K562 (cell line): ENCODE data around the gene KRT76. TPM values are rescaled to one million over a fixed set of nuclear protein-coding genes. Genes with fewer than 3 reads are reported as not detected.
A peak's percentile ranks its signal among the peaks of the same experiment; 100 is the strongest.

Experiments
- ARID1B ChIP-seq: fragments of 450-650 bp; IDR thresholded peaks from 2 replicates; pipeline ENCODE4 v1.6.1; 2016; ENCODE audit warnings: antibody characterized with exemption, mild to moderate bottlenecking, inconsistent platforms
- ATF7 ChIP-seq: fragments of 450-650 bp; IDR thresholded peaks from 2 replicates; pipeline ENCODE4 v1.7.1; 2014; ENCODE audit warnings: mild to moderate bottlenecking, moderate library complexity
- BRF1 ChIP-seq: IDR thresholded peaks from 3 replicates; pipeline ENCODE4 v1.6.1; 2011; ENCODE audit warnings: borderline replicate concordance, mild to moderate bottlenecking; ENCODE audit not compliant: insufficient read length; ENCODE audit errors: extremely low read depth
- CBX8 ChIP-seq: fragments of 200-600 bp; sonication (generic); IDR thresholded peaks from 2 replicates; pipeline ENCODE4 v1.6.1; 2012; ENCODE audit warnings: borderline replicate concordance, mixed run types, low read depth, mild to moderate bottlenecking, moderate library complexity, mixed read lengths, low read length, control low read depth, inconsistent platforms; ENCODE audit not compliant: poor library complexity, severe bottlenecking; ENCODE audit errors: extremely low read depth
- CREM ChIP-seq: IDR thresholded peaks from 2 replicates; pipeline ENCODE4 v1.6.1; 2014; ENCODE audit warnings: antibody characterized with exemption, low read depth
- ELF2 ChIP-seq: fragments of 250-450 bp; sonication (Bioruptor Pico); IDR thresholded peaks from 2 replicates; pipeline ENCODE4 v1.5.0; 2021; ENCODE audit warnings: mild to moderate bottlenecking
- ETS2 ChIP-seq: IDR thresholded peaks from 2 replicates; pipeline ENCODE4 v1.6.1; 2016; ENCODE audit warnings: borderline replicate concordance, missing genetic modification characterization, mild to moderate bottlenecking, moderate library complexity, missing compliant biosample characterization; ENCODE audit not compliant: poor library complexity, severe bottlenecking
- MBD2 ChIP-seq: sonication (generic); IDR thresholded peaks from 2 replicates; pipeline ENCODE4 v1.6.1; 2016; ENCODE audit warnings: low read depth, borderline replicate concordance
- PHB2 ChIP-seq: fragments of 450-650 bp; IDR thresholded peaks from 2 replicates; pipeline ENCODE4 v1.6.1; 2017; ENCODE audit warnings: low read depth
- POLR2AphosphoS5 ChIP-seq: IDR thresholded peaks from 2 replicates; pipeline ENCODE4 v1.6.1; 2011; ENCODE audit warnings: mild to moderate bottlenecking, low read depth, low read length, moderate library complexity; ENCODE audit not compliant: control insufficient read depth, insufficient read depth
- POLR2B ChIP-seq: fragments of 450-650 bp; IDR thresholded peaks from 2 replicates; pipeline ENCODE4 v1.6.1; 2018; ENCODE audit warnings: low read depth; ENCODE audit not compliant: partially characterized antibody
- RHOXF2B ChIP-seq: fragments of 250-450 bp; sonication (Bioruptor Pico); conservative IDR thresholded peaks from 2 replicates; pipeline ENCODE4 v1.5.1; 2021
- SOX6 ChIP-seq: fragments of 450-650 bp; IDR thresholded peaks from 2 replicates; pipeline ENCODE4 v1.6.1; 2014; ENCODE audit warnings: mild to moderate bottlenecking
- WHSC1 ChIP-seq: IDR thresholded peaks from one replicate; pipeline ENCODE4 v1.6.1; 2012; ENCODE audit warnings: low read length, control low read depth, inconsistent platforms
- ZKSCAN1 ChIP-seq: fragments of 150-350 bp; IDR thresholded peaks from 2 replicates; pipeline ENCODE4 v1.6.1; 2016; ENCODE audit warnings: low read depth, low read length
- ZNF212 ChIP-seq: fragments of 450-650 bp; formaldehyde crosslinking; IDR thresholded peaks from 2 replicates; pipeline ENCODE4 v1.4.0; 2020; ENCODE audit warnings: mild to moderate bottlenecking
- ZNF263 ChIP-seq: sonication (generic); formaldehyde crosslinking; IDR thresholded peaks from 2 replicates; pipeline ENCODE4 v1.8.0; 2022; ENCODE audit warnings: mild to moderate bottlenecking, missing genetic modification reagents, borderline replicate concordance
- ZNF551 ChIP-seq: fragments of 250-450 bp; sonication (Bioruptor Pico); IDR thresholded peaks from 2 replicates; pipeline ENCODE4 v1.5.0; 2021; ENCODE audit warnings: mild to moderate bottlenecking, moderate library complexity
- polyA plus RNA-seq, 8 experiments: library from polyadenylated mRNA; depleted of rRNA in 4 of 8; stranded (reverse) in 5 of 8; unstranded in 3 of 8; fragments of >200 nt; fragmentation: Nextera tagmentation in 2 of 8; fragmentation: Illumina TruSeq in 1 of 8; extraction: Ambion mirVana in 2 of 8; extraction: Trizol in 1 of 8; gene quantifications; 2 replicates each; pipeline versions ENCODE4 v1.2.1 to v1.2.3, GENCODE V29; 2011 to 2014; ENCODE audit warnings: inconsistent platforms in 1 of 8, missing spikeins in 1 of 8
- total RNA-seq, 7 experiments: library from RNA; depleted of rRNA in 6 of 7; stranded (reverse); fragments of >200 nt in 6 of 7; fragmentation: Illumina TruSeq in 2 of 7; extraction: Trizol in 2 of 7; gene quantifications; 2 replicates each; pipeline versions ENCODE4 v1.2.1 to v1.2.3, GENCODE V29; 2011 to 2021; ENCODE audit warnings: low replicate concordance in 1 of 7
- TF ChIP-seq, protein P1 (sequence below): fragments of 450-650 bp; IDR thresholded peaks from 2 replicates; pipeline ENCODE4 v1.6.1; 2016; ENCODE audit warnings: antibody characterized with exemption
- TF ChIP-seq, protein P2 (sequence below): fragments of 450-650 bp; IDR thresholded peaks from 2 replicates; pipeline ENCODE4 v1.7.1; 2018; ENCODE audit warnings: mild to moderate bottlenecking, low read depth; ENCODE audit not compliant: partially characterized antibody
- TF ChIP-seq, protein P3 (sequence below): fragments of 450-650 bp; formaldehyde crosslinking; IDR thresholded peaks from 2 replicates; pipeline ENCODE4 v1.4.0; 2020; ENCODE audit warnings: mild to moderate bottlenecking, moderate library complexity

KRT76 gene
- total and polyA plus RNA-seq, 9 of the 15 experiments (the other 6 are each of a cell fraction or from before 2014, with no cell fraction given): not detected

- TF ChIP-seq WHSC1 (no peak), ZNF212 (CRISPR knock-in tag) (no peak), ARID1B (peak; percentile 96), MBD2 (peak; percentile 35; the same call in 1 of the 2 replicates), ELF2 (no peak), ZNF263 (CRISPR knock-in tag) (no peak), ZNF551 (no peak), BRF1 (no peak), RHOXF2B (CRISPR knock-in tag) (no peak), ATF7 (peak; percentile 57; the same call in 1 of the 2 replicates), POLR2B (no peak), SOX6 (peak; percentile 90), ETS2 (tag) (no peak), POLR2AphosphoS5 (peak; percentile 84), PHB2 (0 out of 2 replicates have a peak, but pooled peaks have one; percentile 53), CREM (peak; percentile 39; the same call in 1 of the 2 replicates), ZKSCAN1 (no peak), CBX8 (no peak)
- TF ChIP-seq, protein P1, sequence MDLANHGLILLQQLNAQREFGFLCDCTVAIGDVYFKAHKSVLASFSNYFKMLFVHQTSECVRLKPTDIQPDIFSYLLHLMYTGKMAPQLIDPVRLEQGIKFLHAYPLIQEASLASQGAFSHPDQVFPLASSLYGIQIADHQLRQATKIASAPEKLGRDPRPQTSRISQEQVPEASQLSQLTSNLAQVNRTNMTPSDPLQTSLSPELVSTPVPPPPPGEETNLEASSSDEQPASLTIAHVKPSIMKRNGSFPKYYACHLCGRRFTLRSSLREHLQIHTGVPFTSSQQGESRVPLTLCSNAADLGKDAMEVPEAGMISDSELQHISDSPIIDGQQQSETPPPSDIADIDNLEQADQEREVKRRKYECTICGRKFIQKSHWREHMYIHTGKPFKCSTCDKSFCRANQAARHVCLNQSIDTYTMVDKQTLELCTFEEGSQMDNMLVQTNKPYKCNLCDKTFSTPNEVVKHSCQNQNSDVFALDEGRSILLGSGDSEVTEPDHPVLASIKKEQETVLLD: peak; percentile 63; the same call in 1 of the 2 replicates
- TF ChIP-seq, protein P2, sequence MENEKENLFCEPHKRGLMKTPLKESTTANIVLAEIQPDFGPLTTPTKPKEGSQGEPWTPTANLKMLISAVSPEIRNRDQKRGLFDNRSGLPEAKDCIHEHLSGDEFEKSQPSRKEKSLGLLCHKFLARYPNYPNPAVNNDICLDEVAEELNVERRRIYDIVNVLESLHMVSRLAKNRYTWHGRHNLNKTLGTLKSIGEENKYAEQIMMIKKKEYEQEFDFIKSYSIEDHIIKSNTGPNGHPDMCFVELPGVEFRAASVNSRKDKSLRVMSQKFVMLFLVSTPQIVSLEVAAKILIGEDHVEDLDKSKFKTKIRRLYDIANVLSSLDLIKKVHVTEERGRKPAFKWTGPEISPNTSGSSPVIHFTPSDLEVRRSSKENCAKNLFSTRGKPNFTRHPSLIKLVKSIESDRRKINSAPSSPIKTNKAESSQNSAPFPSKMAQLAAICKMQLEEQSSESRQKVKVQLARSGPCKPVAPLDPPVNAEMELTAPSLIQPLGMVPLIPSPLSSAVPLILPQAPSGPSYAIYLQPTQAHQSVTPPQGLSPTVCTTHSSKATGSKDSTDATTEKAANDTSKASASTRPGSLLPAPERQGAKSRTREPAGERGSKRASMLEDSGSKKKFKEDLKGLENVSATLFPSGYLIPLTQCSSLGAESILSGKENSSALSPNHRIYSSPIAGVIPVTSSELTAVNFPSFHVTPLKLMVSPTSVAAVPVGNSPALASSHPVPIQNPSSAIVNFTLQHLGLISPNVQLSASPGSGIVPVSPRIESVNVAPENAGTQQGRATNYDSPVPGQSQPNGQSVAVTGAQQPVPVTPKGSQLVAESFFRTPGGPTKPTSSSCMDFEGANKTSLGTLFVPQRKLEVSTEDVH: no peak
- TF ChIP-seq, protein P3, sequence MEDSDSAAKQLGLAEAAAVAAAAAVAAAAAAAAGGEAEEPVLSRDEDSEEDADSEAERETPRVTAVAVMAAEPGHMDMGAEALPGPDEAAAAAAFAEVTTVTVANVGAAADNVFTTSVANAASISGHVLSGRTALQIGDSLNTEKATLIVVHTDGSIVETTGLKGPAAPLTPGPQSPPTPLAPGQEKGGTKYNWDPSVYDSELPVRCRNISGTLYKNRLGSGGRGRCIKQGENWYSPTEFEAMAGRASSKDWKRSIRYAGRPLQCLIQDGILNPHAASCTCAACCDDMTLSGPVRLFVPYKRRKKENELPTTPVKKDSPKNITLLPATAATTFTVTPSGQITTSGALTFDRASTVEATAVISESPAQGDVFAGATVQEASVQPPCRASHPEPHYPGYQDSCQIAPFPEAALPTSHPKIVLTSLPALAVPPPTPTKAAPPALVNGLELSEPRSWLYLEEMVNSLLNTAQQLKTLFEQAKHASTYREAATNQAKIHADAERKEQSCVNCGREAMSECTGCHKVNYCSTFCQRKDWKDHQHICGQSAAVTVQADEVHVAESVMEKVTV (CRISPR knock-in tag): no peak
Measured at GRCh38 chr12:52796839-52797528, 19.8 kb upstream of the KRT76 start (continued).
